Measurements from ENCODE around the gene GRIA3.

DNA sequence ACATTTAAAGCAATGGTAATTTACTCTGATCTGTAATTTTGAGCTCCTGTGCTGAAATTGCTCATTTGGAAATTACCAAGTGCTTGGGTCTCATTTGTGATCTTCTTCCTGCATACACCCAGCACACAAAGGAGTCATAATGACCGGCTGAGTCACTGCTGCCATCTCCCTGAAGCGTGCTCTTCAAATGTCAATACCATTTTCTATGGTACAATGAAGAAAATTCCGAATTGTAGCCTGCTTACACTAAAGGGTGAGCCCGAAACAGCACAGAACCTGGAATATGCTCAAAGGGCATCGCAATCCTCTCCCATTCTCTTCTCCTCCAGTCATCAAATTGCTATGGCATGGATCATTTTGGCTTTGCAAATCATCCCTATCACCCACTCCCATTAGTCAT is 140.5 kb downstream of the GRIA3 start:
- TF ChIP-seq, protein P1, sequence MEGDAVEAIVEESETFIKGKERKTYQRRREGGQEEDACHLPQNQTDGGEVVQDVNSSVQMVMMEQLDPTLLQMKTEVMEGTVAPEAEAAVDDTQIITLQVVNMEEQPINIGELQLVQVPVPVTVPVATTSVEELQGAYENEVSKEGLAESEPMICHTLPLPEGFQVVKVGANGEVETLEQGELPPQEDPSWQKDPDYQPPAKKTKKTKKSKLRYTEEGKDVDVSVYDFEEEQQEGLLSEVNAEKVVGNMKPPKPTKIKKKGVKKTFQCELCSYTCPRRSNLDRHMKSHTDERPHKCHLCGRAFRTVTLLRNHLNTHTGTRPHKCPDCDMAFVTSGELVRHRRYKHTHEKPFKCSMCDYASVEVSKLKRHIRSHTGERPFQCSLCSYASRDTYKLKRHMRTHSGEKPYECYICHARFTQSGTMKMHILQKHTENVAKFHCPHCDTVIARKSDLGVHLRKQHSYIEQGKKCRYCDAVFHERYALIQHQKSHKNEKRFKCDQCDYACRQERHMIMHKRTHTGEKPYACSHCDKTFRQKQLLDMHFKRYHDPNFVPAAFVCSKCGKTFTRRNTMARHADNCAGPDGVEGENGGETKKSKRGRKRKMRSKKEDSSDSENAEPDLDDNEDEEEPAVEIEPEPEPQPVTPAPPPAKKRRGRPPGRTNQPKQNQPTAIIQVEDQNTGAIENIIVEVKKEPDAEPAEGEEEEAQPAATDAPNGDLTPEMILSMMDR (IDR thresholded peaks at IDR 0.05; ENCODE audit: low read depth, low read length): no peak
- TF ChIP-seq, protein P2, sequence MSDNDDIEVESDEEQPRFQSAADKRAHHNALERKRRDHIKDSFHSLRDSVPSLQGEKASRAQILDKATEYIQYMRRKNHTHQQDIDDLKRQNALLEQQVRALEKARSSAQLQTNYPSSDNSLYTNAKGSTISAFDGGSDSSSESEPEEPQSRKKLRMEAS (IDR thresholded peaks at IDR 0.05; ENCODE audit: low read depth, low read length): no peak

Measured in NB4 (cell line).